Stimulated activated CD8-positive, alpha-beta memory T cell treated with anti-CD3 and anti-CD28 coated beads, Interleukin-7, amount 100 ng/mL, for 1 hour (primary cell): ENCODE measurements around the gene WIPI1.
"Not testable (repeated sequence)": the region's sequence is repeated elsewhere in the genome, so short reads cannot be mapped to it uniquely, and the experiment has no call there.

Experiments used
- DNase-seq, 2 donors: peaks; one replicate each; pipeline ENCODE4 v3.0.0-alpha.2; 2020; ENCODE audit warnings: low read depth in 2 of 2

The WIPI1 gene

GRCh38 chr17:68417317-68417716, 40.0 kb downstream of the WIPI1 start:
- no peak for DNase-seq

DNA sequence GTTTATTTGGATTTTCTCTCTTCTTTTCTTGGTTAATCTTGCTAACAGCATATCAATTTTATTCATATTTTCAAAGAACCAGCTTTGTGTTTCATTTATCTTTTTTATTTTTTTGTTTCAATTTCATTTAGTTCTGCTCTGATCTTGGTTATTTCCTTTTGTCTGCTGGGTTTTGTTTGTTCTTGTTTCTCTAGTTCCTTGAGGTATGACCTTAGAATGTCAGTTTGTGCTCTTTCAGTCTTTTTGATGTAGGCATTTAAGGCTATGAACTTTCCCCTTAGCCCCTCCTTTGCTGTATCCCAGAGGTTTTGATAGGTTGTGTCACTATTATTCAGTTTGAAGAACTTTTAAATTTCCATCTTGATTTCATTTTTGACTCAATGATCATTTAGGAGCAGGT, 42.4 kb downstream of the WIPI1 start:
- DNase-seq: not testable (repeated sequence)

- peak in 1 of 2 donors; percentile 34 for DNase-seq
Measured at GRCh38 chr17:68413597-68414560, 43.4 kb downstream of the WIPI1 start.

GRCh38 chr17:68407656-68408055, 49.6 kb downstream of the WIPI1 start:
- not testable (repeated sequence) for DNase-seq

DNA sequence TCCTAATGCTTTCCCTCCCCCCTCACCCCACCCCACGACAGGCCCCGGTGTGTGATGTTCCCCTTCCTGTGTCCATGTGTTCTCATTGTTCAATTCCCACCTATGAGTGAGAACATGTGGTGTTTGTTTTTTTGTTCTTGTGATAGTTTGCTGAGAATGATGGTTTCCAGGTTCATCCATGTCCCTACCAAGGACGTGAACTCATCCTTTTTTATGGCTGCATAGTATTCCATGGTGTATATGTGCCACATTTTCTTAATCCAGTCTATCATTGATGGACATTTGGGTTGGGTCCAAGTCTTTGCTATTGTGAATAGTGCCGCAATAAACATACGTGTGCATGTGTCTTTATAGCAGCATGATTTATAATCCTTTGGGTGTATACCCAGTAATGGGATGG, 53.5 kb downstream of the WIPI1 start:
- DNase-seq: not testable (repeated sequence)

GRCh38 chr17:68403122-68403521, 54.2 kb downstream of the WIPI1 start:
- no peak for DNase-seq

GRCh38 chr17:68401288-68401687, 56.0 kb downstream of the WIPI1 start:
- no peak for DNase-seq

GRCh38 chr17:68400404-68400735, 56.9 kb downstream of the WIPI1 start:
- no peak for DNase-seq

- DNase-seq: no peak
Measured at GRCh38 chr17:68399638-68400403, 57.5 kb downstream of the WIPI1 start.

DNA sequence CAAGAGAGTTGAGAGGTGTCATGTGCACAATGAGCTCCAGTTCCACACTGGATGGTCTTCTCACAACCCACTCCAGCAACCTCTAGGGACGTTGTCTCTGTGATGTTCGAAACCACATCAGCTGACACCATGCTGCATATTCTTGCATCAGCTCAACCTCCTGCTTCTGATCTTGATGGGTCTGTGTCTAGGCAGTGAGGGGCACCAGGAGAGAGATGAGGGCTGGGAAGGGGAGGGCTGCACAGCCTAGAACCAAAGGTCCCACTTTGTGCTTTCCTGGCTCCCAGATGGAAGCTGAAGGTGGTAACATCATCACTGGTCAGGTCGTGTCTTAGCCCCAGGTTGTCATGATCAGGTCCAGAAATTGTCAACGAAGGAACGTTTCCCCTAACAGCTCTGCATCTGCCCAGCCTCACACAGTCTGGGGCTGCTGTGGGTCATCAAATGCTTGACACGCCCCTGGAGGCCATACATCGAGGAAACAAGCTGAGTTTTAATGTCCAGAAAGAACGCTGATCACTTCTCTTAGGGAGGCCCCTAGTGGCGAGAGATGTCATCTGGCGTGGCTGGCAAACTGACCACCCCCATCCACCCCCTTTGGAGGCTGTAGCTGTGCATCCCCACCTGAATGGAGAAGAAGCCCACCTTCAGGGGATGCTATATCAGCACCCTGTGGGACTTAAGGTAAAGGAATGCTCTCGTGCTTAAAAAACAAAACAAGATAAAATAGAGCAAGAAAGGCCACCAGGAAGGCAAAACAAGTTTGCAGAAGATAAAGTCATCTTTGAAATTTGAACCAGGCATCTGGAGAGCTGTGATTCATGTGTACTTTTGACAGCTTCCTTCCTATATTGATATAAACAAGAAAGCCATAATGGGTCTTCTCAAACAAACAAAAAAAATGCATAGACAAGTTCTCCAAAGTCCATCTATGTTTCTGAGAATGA, 58.3 kb downstream of the WIPI1 start:
- no peak for DNase-seq

DNA sequence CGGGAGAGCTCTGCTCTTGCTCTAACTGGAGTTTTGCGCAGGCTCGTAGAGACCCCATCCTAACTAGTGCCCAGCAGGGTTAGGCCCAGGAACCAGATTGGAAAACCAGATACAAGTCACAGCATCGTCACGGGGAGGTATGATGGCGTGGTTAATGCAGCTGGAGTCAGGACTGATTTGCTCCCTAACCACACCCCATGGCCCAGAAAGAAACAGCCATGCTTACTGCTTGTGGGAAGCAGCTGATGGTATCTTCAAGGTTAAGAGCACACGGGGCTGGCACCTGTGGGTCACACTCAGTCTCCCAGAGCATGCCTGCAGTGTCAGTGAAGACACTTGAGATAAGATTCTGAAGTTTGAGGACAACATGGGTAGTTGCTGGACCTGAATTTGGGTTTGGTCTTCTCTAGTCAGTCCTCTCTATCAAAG, 60.2 kb downstream of the WIPI1 start:
- no peak for DNase-seq

- DNase-seq: no peak
Measured at GRCh38 chr17:68396226-68397107, 60.8 kb downstream of the WIPI1 start.

GRCh38 chr17:68394608-68395331, 62.5 kb downstream of the WIPI1 start:
- no peak for DNase-seq

DNA sequence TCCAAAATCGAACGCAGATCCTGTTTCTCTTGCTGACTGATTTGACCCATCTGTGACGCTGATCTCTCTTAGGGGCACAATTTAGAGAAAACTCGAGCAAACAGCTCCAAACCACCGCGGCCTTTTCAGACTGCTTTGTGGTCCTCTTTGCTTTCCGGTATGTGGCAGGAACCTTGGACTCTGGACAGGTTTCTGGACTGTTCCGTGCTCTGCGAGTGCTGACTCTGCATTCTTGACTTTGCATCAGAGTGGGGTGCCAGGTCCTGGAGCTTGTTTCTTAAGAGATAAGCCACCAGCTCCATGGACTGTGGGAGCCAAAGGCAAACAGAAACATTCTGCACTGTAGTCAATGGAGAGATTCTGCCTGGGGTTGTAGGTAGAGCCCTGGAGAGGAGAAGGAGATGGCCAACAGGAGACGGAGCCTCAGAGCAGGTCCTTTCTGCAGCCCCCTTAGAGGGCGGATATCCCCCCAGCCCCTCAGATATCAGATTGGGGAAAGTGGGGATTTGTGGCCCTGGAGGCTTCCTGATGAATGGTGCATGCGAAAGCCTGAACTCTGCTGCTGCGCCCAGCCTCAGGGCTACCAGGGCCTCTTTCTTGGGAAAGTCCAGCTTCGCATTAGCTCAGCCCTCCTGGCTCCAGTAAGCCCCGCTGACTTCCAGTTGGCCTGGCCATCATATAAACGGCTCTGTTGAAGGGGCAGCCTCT, 65.6 kb downstream of the WIPI1 start:
- DNase-seq: no peak

GRCh38 chr17:68390888-68391545, 66.3 kb downstream of the WIPI1 start:
- no peak for DNase-seq

DNA sequence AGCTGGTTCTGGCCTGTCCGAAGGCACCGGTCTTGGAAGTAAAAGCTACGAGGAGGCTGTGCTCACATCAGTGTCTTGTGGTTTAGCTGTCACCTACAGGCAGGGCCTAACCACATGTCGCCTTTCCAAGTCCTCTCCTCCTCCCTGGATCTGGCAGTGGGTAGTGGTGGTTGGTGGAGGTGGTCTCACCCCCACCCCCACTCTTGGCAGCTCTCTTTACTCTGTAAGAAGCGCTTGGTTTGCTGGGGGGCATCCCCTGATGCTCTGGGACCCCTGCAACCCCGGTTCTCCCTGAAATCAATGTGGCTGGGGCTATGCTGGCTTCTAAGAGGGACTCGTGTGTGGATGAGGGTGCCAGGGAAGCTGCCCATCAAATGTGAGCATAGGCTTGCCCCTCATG, 68.3 kb downstream of the WIPI1 start:
- DNase-seq: no peak

- no peak for DNase-seq
Measured at GRCh38 chr17:68387435-68388218, 69.7 kb downstream of the WIPI1 start.
